HG02884 (cell line): ENCODE data around the gene ACTG1.

Experiments used
- ATAC-seq: cut with Tn5 transposase; IDR thresholded peaks from one replicate; pipeline ENCODE4 v1.9.1; 2021; ENCODE audit warnings: mild to moderate bottlenecking, moderate library complexity; ENCODE audit not compliant: unreplicated experiment

The ACTG1 gene

GRCh38 chr17:81466564-81467472 lies 45.8 kb downstream of the ACTG1 start:
- no peak for ATAC-seq

- no peak for ATAC-seq
These were observed 46.7 kb downstream of the ACTG1 start for GRCh38 chr17:81465910-81466309.

DNA sequence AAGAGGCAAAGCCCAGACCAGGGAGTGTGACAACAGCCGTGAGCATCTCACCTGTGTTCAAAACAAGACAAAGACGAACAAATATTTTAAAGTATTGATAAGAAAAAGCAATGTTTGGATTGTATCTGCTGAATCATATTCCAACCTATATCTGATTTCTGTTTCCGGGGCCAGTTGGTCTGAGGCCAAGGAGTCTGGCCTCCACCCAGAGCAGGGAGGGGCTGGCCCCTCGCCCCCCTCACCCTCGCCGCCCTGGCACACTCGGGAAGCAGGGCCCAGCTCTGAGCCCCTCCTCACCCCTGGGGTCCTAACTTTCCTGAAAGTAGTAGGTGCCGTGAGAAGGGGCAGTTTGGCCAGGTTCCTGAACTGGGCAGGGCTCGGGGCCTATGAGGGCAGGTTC lies 48.0 kb downstream of the ACTG1 start:
- no peak for ATAC-seq

DNA sequence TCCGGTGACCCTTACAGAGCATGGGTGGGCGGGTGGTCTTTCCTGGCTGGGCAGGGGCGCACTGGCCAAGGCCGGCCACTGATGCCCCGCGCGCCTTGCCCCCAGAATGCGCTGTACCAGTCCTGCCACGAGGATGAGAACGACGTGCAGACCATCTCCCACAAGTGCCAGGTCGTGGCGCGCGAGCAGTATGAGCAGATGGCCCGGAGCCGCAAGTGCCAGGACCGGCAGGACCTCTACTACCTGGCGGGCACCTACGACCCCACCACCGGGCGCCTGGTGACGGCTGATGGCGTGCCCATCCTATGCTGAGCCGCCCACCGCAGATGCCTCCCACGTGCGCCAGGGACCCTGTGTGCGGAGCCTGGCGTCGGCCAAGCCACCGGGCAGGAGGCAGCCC lies 49.1 kb downstream of the ACTG1 start:
- ATAC-seq = no peak

DNA sequence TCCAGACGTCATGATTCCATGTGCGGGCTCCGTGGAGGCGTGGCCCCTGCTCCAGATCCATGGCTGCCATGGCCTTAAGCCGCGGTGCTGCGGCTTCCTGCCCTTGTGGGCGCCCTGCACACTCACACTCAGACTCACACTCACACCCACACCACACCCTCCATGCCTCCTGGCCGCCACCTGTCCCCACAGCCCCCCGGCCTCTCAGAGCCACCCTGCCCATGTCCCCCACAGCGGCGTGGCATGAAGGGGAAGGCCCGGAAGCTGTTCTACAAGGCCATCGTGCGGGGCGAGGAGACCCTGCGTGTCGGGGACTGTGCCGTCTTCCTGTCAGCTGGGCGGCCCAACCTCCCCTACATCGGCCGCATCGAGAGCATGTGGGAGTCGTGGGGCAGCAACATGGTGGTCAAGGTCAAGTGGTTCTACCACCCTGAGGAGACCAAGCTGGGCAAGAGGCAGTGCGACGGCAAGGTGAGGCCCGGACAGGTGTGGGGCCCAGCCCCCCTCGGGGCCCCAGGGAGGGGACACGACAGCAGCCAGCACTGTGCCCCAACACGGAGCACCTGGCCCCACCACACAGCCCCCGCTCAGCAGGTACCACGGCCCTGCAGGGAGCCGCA lies 50.0 kb downstream of the ACTG1 start:
- ATAC-seq = no peak

DNA sequence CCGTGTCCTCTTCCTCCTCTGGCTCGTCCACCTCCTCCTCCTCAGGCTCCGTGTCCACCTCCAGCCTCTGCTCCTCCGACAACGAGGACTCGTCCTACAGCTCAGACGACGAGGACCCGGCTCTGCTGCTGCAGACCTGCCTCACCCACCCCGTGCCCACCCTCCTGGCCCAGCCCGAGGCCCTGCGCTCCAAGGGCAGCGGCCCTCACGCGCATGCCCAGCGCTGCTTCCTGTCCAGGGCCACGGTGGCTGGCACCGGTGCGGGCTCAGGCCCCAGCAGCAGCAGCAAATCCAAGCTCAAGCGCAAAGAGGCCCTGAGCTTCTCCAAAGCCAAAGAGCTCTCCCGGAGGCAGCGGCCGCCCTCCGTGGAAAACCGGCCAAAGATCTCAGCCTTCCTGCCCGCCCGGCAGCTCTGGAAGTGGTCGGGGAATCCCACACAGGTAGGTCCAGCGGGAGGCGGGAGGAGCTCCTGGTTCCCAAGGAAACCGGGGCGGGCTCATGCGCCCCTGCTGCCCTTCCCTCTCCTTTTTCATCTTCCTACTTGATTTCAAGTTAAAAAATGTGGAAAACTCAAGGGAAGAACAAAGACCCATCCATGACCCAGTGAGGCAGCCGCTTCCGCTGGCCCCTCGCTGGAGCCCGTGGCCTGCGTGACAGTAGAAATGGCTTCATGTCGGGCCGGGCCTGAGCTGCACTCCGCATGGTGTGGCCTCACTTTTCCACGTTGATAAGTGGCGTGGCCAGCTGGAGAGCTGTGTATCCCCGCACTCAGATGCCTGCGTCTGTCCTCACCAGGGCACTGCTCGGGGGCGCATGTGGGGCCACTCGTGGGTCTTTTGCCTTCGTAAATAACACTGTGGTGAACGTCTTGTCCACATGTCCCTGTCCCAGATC lies 50.7 kb downstream of the ACTG1 start:
- ATAC-seq = no peak

- no peak for ATAC-seq
These were observed 51.6 kb downstream of the ACTG1 start for GRCh38 chr17:81460856-81461460.
